ENCODE measurements around the gene ADAMTS10.
"Not testable (repeated sequence)": the region's sequence is repeated elsewhere in the genome, so short reads cannot be mapped to it uniquely, and the experiment has no call there.

Gene ADAMTS10

DNA sequence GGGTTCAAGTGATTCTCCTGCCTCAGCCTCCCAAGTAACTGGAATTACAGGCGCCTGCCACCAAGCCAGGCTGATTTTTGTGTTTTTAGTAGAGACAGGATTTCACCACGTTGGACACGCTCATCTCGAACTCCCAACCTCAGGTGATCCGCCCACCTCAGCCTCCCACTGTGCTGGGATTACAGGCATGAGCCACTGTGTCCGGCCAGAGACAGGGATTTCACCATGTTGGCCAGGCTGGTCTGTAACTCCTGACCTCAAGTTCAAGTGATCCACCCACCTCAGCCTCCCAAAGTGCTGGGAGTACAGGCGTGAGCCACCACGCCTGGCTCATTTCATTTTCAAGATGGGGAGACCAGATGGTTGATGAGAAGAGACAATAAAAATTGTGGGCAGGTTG is 45.6 kb downstream of the ADAMTS10 start:
- H3K4me3 ChIP-seq (ENCODE audit: low read length); H3K27me3 ChIP-seq (ENCODE audit: control insufficient read depth, insufficient read depth, low read length); H3K9ac ChIP-seq (ENCODE audit: low read length); H3K27ac ChIP-seq (ENCODE audit: low read depth, low read length); H3K36me3 ChIP-seq (ENCODE audit: control insufficient read depth, insufficient read depth, low read length); H3K4me1 ChIP-seq (ENCODE audit: control insufficient read depth, insufficient read depth, low read length): not testable (repeated sequence)

DNA sequence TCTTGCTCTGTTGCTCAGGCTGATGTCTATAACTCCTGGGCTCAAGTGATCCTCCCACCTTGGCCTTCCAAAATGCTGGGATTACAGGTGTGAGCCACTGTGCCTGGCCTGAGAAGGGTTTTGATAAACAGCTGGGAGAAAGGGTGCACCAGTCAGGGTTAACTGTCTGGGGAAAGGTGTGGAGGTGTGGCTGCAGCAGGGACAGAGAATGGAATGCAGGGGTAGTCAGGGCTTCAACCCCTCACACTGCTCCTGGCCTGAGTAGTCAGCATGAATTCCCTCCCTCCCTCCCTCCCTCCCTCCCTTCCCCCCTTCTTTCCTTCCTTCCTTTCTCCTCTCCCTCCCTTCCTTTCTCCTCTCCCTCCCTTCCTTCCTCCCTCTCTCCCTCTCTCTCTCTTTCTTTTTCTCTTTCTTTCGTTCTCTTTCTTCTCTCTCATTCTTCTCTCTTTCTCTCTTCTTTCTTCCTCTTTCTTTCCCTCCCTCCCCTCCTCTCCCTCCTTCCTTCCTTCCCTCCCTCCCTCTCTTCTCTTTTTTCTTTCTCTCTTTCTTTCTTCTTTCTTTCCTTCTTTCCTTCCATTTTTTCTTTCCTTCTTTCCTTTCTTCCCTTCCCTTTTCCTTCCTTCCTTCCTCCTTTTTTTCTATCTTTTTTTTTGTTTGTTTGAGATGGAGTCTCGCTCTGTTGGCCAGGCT is 49.3 kb downstream of the ADAMTS10 start:
- no peak overlapping the region for H3K4me3 ChIP-seq (ENCODE audit: low read length)
- no peaks in the 10 kb centered on the region for H3K4me1 ChIP-seq (ENCODE audit: control insufficient read depth, insufficient read depth, low read length)
- no peak overlapping the region for H3K27ac ChIP-seq (ENCODE audit: low read depth, low read length)
- H3K9ac ChIP-seq (ENCODE audit: low read length) = no peak overlapping the region
- H3K36me3 ChIP-seq (ENCODE audit: control insufficient read depth, insufficient read depth, low read length) = no peaks in the 10 kb centered on the region
- H3K27me3 ChIP-seq (ENCODE audit: control insufficient read depth, insufficient read depth, low read length) = no peaks in the 10 kb centered on the region

DNA sequence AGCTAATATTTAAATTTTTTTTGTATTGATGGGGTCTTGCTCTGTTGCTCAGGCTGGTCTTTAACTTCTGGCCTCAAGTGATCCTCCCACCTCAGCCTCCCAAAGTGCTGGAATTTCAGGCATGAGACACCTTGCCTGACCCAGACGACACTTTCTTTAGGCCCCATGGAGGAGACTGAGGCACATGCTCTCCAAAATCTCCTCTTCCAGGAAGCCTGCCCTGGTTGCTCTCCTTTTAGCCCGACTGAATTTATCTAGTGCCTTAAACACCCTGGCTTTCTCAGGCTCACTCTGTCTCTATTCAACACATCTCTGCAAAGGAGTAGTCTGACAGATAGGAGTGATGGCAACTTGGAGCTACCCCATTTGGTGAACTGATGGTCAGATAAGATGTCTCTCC is 52.2 kb downstream of the ADAMTS10 start:
- Histone ChIP-seq H3K9ac (ENCODE audit: low read length) (no peak overlapping the region), H3K4me1 (ENCODE audit: control insufficient read depth, insufficient read depth, low read length) (no peaks in the 10 kb centered on the region), H3K4me3 (ENCODE audit: low read length) (no peak overlapping the region), H3K27me3 (ENCODE audit: control insufficient read depth, insufficient read depth, low read length) (no peaks in the 10 kb centered on the region), H3K36me3 (ENCODE audit: control insufficient read depth, insufficient read depth, low read length) (no peaks in the 10 kb centered on the region), H3K27ac (ENCODE audit: low read depth, low read length) (no peak overlapping the region)

GRCh38 chr19:8557642-8558238 is 52.8 kb downstream of the ADAMTS10 start:
- no peak overlapping the region for H3K27ac ChIP-seq (ENCODE audit: low read depth, low read length)
- H3K27me3 ChIP-seq (ENCODE audit: control insufficient read depth, insufficient read depth, low read length) = no peaks in the 10 kb centered on the region

DNA sequence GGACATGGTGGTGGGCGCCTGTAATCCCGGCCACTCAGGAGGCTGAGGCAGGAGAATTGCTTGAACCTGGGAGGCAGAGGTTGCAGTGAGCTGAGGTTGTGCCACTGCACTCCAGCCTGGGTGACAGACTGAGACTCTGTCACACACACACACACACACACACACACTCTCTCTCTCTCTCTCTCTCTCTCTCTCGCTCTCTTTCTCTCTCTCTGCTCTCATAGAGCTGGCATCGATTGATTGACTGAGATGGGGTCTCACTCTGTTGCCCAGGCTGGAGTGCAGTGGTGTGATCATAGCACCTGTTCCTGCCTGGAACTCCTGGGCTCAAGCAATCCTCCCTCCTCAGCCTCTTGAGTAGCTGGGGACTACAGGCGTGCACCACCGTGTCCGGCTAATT is 56.8 kb downstream of the ADAMTS10 start:
- H3K27ac ChIP-seq (ENCODE audit: low read depth, low read length); H3K9ac ChIP-seq (ENCODE audit: low read length); H3K4me1 ChIP-seq (ENCODE audit: control insufficient read depth, insufficient read depth, low read length); H3K36me3 ChIP-seq (ENCODE audit: control insufficient read depth, insufficient read depth, low read length); H3K27me3 ChIP-seq (ENCODE audit: control insufficient read depth, insufficient read depth, low read length); H3K4me3 ChIP-seq (ENCODE audit: low read length): not testable (repeated sequence)

More at GRCh38 chr19:8557642-8558238, 52.8 kb downstream of the ADAMTS10 start:
- Histone ChIP-seq H3K36me3 (ENCODE audit: control insufficient read depth, insufficient read depth, low read length) (no peaks in the 10 kb centered on the region), H3K4me1 (ENCODE audit: control insufficient read depth, insufficient read depth, low read length) (no peaks in the 10 kb centered on the region), H3K4me3 (ENCODE audit: low read length) (no peak overlapping the region), H3K9ac (ENCODE audit: low read length) (no peak overlapping the region)

DNA sequence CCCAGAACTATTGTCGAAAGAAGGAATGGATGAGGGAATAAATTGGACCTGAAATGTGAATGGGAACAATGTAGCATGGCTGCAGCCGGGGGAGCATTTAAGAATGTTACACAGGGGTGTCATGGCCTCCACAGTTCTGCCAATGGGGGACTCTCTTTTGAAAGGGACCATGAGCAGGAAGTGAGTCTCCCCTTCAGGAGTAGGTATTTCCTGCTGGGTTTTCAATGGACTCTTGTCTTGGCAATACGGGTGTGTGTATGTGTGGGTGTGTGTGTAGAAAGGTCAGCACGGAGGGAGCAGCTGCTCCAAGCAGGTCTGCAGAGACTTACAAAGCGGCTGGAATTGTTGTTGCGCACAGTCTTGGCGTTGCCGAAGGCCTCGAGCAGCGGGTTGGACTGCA is 57.7 kb downstream of the ADAMTS10 start:
- Histone ChIP-seq H3K27ac (ENCODE audit: low read depth, low read length) (no peak overlapping the region), H3K36me3 (ENCODE audit: control insufficient read depth, insufficient read depth, low read length) (no peaks in the 10 kb centered on the region), H3K9ac (ENCODE audit: low read length) (no peak overlapping the region), H3K4me3 (ENCODE audit: low read length) (no peak overlapping the region), H3K27me3 (ENCODE audit: control insufficient read depth, insufficient read depth, low read length) (no peaks in the 10 kb centered on the region), H3K4me1 (ENCODE audit: control insufficient read depth, insufficient read depth, low read length) (no peaks in the 10 kb centered on the region)

GRCh38 chr19:8550070-8550469 is 60.4 kb downstream of the ADAMTS10 start:
- peaks cover 5% of the 10 kb centered on the region for H3K36me3 ChIP-seq (ENCODE audit: control insufficient read depth, insufficient read depth, low read length)
- no peaks in the 10 kb centered on the region for H3K4me1 ChIP-seq (ENCODE audit: control insufficient read depth, insufficient read depth, low read length)
- H3K9ac ChIP-seq (ENCODE audit: low read length) = no peak overlapping the region
- no peak overlapping the region for H3K27ac ChIP-seq (ENCODE audit: low read depth, low read length)
- no peaks in the 10 kb centered on the region for H3K27me3 ChIP-seq (ENCODE audit: control insufficient read depth, insufficient read depth, low read length)
- H3K4me3 ChIP-seq (ENCODE audit: low read length) = no peak overlapping the region

GRCh38 chr19:8545743-8546142 is 64.8 kb downstream of the ADAMTS10 start:
- Histone ChIP-seq H3K4me1 (ENCODE audit: control insufficient read depth, insufficient read depth, low read length) (no peaks in the 10 kb centered on the region), H3K27ac (ENCODE audit: low read depth, low read length) (no peak overlapping the region), H3K36me3 (ENCODE audit: control insufficient read depth, insufficient read depth, low read length) (peaks cover 5% of the 10 kb centered on the region), H3K9ac (ENCODE audit: low read length) (no peak overlapping the region), H3K27me3 (ENCODE audit: control insufficient read depth, insufficient read depth, low read length) (no peaks in the 10 kb centered on the region), H3K4me3 (ENCODE audit: low read length) (no peak overlapping the region)

DNA sequence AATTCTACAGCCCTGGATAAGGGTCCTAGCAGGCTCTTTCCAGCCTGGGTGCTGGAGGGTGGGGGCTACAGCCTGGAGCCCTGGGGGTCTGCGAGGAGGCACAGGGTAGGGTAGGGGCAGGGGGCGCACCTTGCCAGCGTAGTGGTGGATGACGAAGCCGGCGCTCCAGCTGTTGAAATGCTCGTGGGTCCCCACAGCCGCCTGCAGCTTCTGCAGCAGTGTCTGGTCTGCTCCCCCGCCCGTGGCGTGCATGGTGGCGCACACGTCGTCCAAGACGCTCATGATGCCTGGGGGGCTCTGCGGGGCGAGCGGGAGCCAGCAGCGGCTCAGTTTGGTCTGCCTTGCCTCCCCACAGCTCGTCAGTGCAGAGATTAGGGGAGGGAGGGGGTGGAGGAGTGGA is 66.3 kb downstream of the ADAMTS10 start:
- Histone ChIP-seq H3K4me1 (ENCODE audit: control insufficient read depth, insufficient read depth, low read length) (no peaks in the 10 kb centered on the region), H3K9ac (ENCODE audit: low read length) (no peak overlapping the region), H3K27me3 (ENCODE audit: control insufficient read depth, insufficient read depth, low read length) (no peaks in the 10 kb centered on the region), H3K4me3 (ENCODE audit: low read length) (no peak overlapping the region), H3K27ac (ENCODE audit: low read depth, low read length) (no peak overlapping the region), H3K36me3 (ENCODE audit: control insufficient read depth, insufficient read depth, low read length) (peaks cover 5% of the 10 kb centered on the region)

GRCh38 chr19:8539621-8540149 is 70.8 kb downstream of the ADAMTS10 start:
- Histone ChIP-seq H3K36me3 (ENCODE audit: control insufficient read depth, insufficient read depth, low read length) (no peaks in the 10 kb centered on the region), H3K4me1 (ENCODE audit: control insufficient read depth, insufficient read depth, low read length) (no peaks in the 10 kb centered on the region), H3K9ac (ENCODE audit: low read length) (no peak overlapping the region), H3K4me3 (ENCODE audit: low read length) (no peak overlapping the region), H3K27ac (ENCODE audit: low read depth, low read length) (no peak overlapping the region), H3K27me3 (ENCODE audit: control insufficient read depth, insufficient read depth, low read length) (no peaks in the 10 kb centered on the region)

GRCh38 chr19:8537099-8537498 is 73.4 kb downstream of the ADAMTS10 start:
- Histone ChIP-seq H3K4me1 (ENCODE audit: control insufficient read depth, insufficient read depth, low read length) (no peaks in the 10 kb centered on the region), H3K27me3 (ENCODE audit: control insufficient read depth, insufficient read depth, low read length) (no peaks in the 10 kb centered on the region), H3K27ac (ENCODE audit: low read depth, low read length) (no peak overlapping the region), H3K4me3 (ENCODE audit: low read length) (no peak overlapping the region), H3K9ac (ENCODE audit: low read length) (no peak overlapping the region), H3K36me3 (ENCODE audit: control insufficient read depth, insufficient read depth, low read length) (no peaks in the 10 kb centered on the region)

DNA sequence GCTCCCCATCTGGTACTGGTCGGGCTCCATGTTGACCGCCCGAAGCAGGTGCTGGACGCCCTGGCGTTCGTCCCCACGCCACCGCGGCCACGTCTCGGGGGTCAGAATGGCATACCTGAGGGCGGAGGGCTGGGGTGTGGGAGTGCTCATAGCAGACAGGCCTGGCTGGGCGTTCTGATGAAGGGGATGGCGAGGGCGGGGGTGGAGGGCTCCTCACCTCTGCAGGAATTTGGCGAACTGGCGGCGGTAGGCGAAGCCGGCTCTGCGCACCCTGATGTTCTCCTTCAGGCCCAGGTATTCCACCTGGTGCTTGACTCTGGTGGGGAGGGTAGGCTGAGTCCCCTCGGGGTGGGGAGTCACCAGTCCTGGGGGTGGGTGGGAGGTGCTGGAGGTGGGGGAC is 74.2 kb downstream of the ADAMTS10 start:
- Histone ChIP-seq H3K4me1 (ENCODE audit: control insufficient read depth, insufficient read depth, low read length) (no peaks in the 10 kb centered on the region), H3K27ac (ENCODE audit: low read depth, low read length) (no peak overlapping the region), H3K9ac (ENCODE audit: low read length) (no peak overlapping the region), H3K4me3 (ENCODE audit: low read length) (no peak overlapping the region), H3K36me3 (ENCODE audit: control insufficient read depth, insufficient read depth, low read length) (no peaks in the 10 kb centered on the region), H3K27me3 (ENCODE audit: control insufficient read depth, insufficient read depth, low read length) (no peaks in the 10 kb centered on the region)

DNA sequence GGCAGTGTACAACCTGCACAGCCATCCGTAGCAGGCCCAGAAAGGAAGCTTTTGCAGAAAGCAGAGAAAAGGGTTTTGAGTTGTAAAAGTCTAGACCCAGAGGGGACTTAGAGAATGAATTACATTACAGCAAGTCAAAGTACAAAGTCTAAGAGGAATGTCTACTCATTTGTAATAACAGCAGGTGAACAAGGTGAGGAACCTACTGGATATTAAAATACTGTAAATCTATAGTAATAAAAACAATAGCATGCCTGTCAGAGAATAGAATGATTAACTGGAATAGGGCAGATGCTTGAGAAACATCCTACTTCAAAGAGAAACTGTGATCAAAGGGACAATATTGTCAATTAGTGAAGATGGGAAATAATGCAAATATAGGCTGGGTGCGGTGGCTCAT is 78.3 kb downstream of the ADAMTS10 start:
- Histone ChIP-seq H3K27ac (ENCODE audit: low read depth, low read length) (no peak overlapping the region), H3K36me3 (ENCODE audit: control insufficient read depth, insufficient read depth, low read length) (peaks cover 2% of the 10 kb centered on the region), H3K9ac (ENCODE audit: low read length) (no peak overlapping the region), H3K4me1 (ENCODE audit: control insufficient read depth, insufficient read depth, low read length) (no peaks in the 10 kb centered on the region), H3K27me3 (ENCODE audit: control insufficient read depth, insufficient read depth, low read length) (no peaks in the 10 kb centered on the region), H3K4me3 (ENCODE audit: low read length) (no peak overlapping the region)

Measured in rectal smooth muscle tissue (tissue), 1 donor.